Endothelial cell of umbilical vein (primary cell): ENCODE results near the gene SSTR5. TPM values are rescaled to one million over a fixed set of nuclear protein-coding genes. Genes with fewer than 3 reads are reported as not detected.

Experiments used
- BruUV-seq: library from RNA; stranded (reverse); fragments of 400-500 nt; replicated peaks from 2 replicates; lab custom pipeline; 2021; lab: Mats Ljungman, UMichigan
- CTCF ChIA-PET: fragments of 300-600, 350-600 bp; sonication (Branson Sonifier 250); formaldehyde crosslinking; loops from one replicate; lab custom pipeline; 2021; ENCODE audit warnings: antibody characterized with exemption, inconsistent platforms; lab: Charles Lee
- POLR2A ChIA-PET: fragments of 300-600, 350-600 bp; sonication (Branson Sonifier 250); formaldehyde crosslinking; loops from one replicate; lab custom pipeline; 2021; ENCODE audit warnings: antibody characterized with exemption, inconsistent platforms; lab: Charles Lee
- DNase-seq: peaks from one replicate; pipeline ENCODE4 v3.0.0-alpha.2; 2011; ENCODE audit warnings: low read depth, low spot score
- FAIRE-seq: peaks from 2 replicates; lab custom pipeline; 2011; peaks lifted over from hg19 to GRCh38; lab: Jason Lieb, UNC
- H2AFZ ChIP-seq: 2 replicates; pipeline ENCODE4 v1.6.0; 2012; ENCODE audit warnings: low read depth, low read length, control low read depth, inconsistent platforms
- H3K27ac ChIP-seq: 2 replicates; pipeline ENCODE4 v1.5.1; 2011; ENCODE audit warnings: low read depth, mild to moderate bottlenecking, control low read depth, low read length, moderate library complexity; ENCODE audit not compliant: insufficient read depth
- H3K27me3 ChIP-seq, 2 experiments: 2 replicates each; pipeline versions ENCODE4 v1.6.0 to v1.6.1; 2011; ENCODE audit warnings: low read length in 2 of 2, mixed read lengths in 1 of 2; ENCODE audit not compliant: control insufficient read depth in 2 of 2, insufficient read depth in 2 of 2
- H3K36me3 ChIP-seq, 2 experiments: 2 replicates in 1 of 2; 3 replicates in 1 of 2; pipeline ENCODE4 v1.5.1; 2011; ENCODE audit warnings: low read length in 2 of 2, mild to moderate bottlenecking in 1 of 2, moderate library complexity in 1 of 2; ENCODE audit not compliant: control insufficient read depth in 2 of 2, insufficient read depth in 2 of 2; ENCODE audit errors: extremely low read depth in 1 of 2
- H3K4me1 ChIP-seq: 3 replicates; pipeline ENCODE4 v1.5.1; 2011; ENCODE audit warnings: mild to moderate bottlenecking, low read length; ENCODE audit not compliant: control insufficient read depth, insufficient read depth; ENCODE audit errors: extremely low read depth
- H3K4me2 ChIP-seq: 2 replicates; pipeline ENCODE4 v1.6.1; 2011; ENCODE audit warnings: low read length, control low read depth, mixed read lengths; ENCODE audit not compliant: insufficient read depth
- H3K4me3 ChIP-seq, 3 experiments: fragments of 200-600 bp in 1 of 3; sonication (generic), shearing (Covaris generic) in 1 of 3; replicated peaks in 1 of 3; 2 replicates each; pipeline ENCODE4 v1.5.1; 2011 to 2016; ENCODE audit warnings: control low read depth in 3 of 3, low read length in 3 of 3, mild to moderate bottlenecking in 2 of 3, inconsistent platforms in 1 of 3, low read depth in 1 of 3, moderate library complexity in 1 of 3; ENCODE audit not compliant: insufficient read depth in 1 of 3
- H3K79me2 ChIP-seq: 2 replicates; pipeline ENCODE4 v1.6.0; 2012; ENCODE audit warnings: low read length, inconsistent platforms; ENCODE audit not compliant: control insufficient read depth, insufficient read depth
- H3K9ac ChIP-seq: replicated peaks from 2 replicates; pipeline ENCODE3; 2011; ENCODE audit warnings: low read length, control low read depth; ENCODE audit not compliant: insufficient read depth; ENCODE audit errors: extremely low read depth
- H3K9me1 ChIP-seq: replicated peaks from 3 replicates; pipeline ENCODE4 v1.6.0; 2011; ENCODE audit warnings: mild to moderate bottlenecking, low read length; ENCODE audit not compliant: control insufficient read depth, insufficient read depth; ENCODE audit errors: extremely low read depth
- H3K9me3 ChIP-seq: replicated peaks from 2 replicates; pipeline ENCODE4 v1.5.1; 2012; ENCODE audit warnings: low read length, inconsistent platforms; ENCODE audit not compliant: control insufficient read depth, insufficient read depth
- H4K20me1 ChIP-seq: replicated peaks from 2 replicates; pipeline ENCODE3; 2011; ENCODE audit warnings: mild to moderate bottlenecking, low read length; ENCODE audit not compliant: control insufficient read depth, insufficient read depth; ENCODE audit errors: extremely low read depth
- EZH2 ChIP-seq: IDR thresholded peaks from 2 replicates; pipeline ENCODE4 v1.6.1; 2012; ENCODE audit warnings: borderline replicate concordance, low read depth, mild to moderate bottlenecking, moderate library complexity, low read length, inconsistent platforms; ENCODE audit not compliant: severe bottlenecking
- FOS ChIP-seq: IDR thresholded peaks from 2 replicates; pipeline ENCODE4 v1.6.1; 2011; ENCODE audit warnings: mild to moderate bottlenecking, low read length, moderate library complexity, borderline replicate concordance; ENCODE audit not compliant: insufficient read depth
- GATA2 ChIP-seq: IDR thresholded peaks from 2 replicates; pipeline ENCODE4 v1.7.0; 2011; ENCODE audit warnings: low read depth, mild to moderate bottlenecking, moderate library complexity, mixed read lengths, low read length; ENCODE audit not compliant: insufficient read length, insufficient read depth
- JUN ChIP-seq: IDR thresholded peaks from 2 replicates; pipeline ENCODE4 v1.6.1; 2011; ENCODE audit warnings: borderline replicate concordance, low read depth; ENCODE audit not compliant: insufficient read length, insufficient read depth
- MYC ChIP-seq: IDR thresholded peaks from one replicate; pipeline ENCODE4 v1.6.1; 2011; ENCODE audit warnings: mild to moderate bottlenecking, low read depth, low read length
- POLR2A ChIP-seq: IDR thresholded peaks from 2 replicates; pipeline ENCODE4 v1.6.1; 2012; ENCODE audit warnings: low read depth, mild to moderate bottlenecking, control low read depth, low read length
- POLR2AphosphoS5 ChIP-seq: IDR thresholded peaks from 2 replicates; pipeline ENCODE4 v1.6.1; 2012; ENCODE audit warnings: low read depth, mild to moderate bottlenecking, control low read depth, low read length, moderate library complexity; ENCODE audit not compliant: insufficient read depth
- dilution Hi-C: fragments of 300-500 bp; cut with MboI; formaldehyde crosslinking; loops from one replicate; pipeline ENCODE4 v1.15.0; 2019; ENCODE audit warnings: low sequenced_read_pairs; ENCODE audit not compliant: extremely low pct_ligation_motif_present
- intact Hi-C: fragments of 100-400 bp; cut with micrococcal nuclease; formaldehyde crosslinking; loops from one replicate; pipeline ENCODE4 v1.10.0; 2022
- polyA plus RNA-seq, 4 experiments: library from polyadenylated mRNA; depleted of rRNA in 3 of 4; stranded (reverse) in 3 of 4; unstranded in 1 of 4; fragments of >200 nt; gene quantifications; 2 replicates each; pipeline versions ENCODE4 v1.2.1 to v1.2.3, GENCODE V29; 2011 to 2012; ENCODE audit warnings: missing spikeins in 1 of 4
- total RNA-seq: library from RNA; stranded (reverse); gene quantifications from 2 replicates; pipeline ENCODE4 v1.2.3, GENCODE V29; 2021
- TF ChIP-seq, protein P1 (sequence below), 2 donors: IDR thresholded peaks; 1 replicate in 1 of 2; 2 replicates in 1 of 2; pipeline ENCODE4 v1.5.1; 2011; ENCODE audit warnings: low read length in 2 of 2, mild to moderate bottlenecking in 2 of 2, moderate library complexity in 2 of 2, control low read depth in 1 of 2, inconsistent platforms in 1 of 2, low read depth in 1 of 2; ENCODE audit not compliant: insufficient read depth in 1 of 2; ENCODE audit errors: extremely low read depth in 1 of 2
- TF ChIP-seq, protein P2 (sequence below): IDR thresholded peaks from 2 replicates; pipeline ENCODE4 v1.6.1; 2011; ENCODE audit not compliant: insufficient read depth, insufficient read length

SSTR5 gene
- total and polyA plus RNA-seq, 2 donors (not counting 3 experiments of a cell fraction or from before 2014, with no cell fraction given) = 0.24 to 0.52 TPM

DNA sequence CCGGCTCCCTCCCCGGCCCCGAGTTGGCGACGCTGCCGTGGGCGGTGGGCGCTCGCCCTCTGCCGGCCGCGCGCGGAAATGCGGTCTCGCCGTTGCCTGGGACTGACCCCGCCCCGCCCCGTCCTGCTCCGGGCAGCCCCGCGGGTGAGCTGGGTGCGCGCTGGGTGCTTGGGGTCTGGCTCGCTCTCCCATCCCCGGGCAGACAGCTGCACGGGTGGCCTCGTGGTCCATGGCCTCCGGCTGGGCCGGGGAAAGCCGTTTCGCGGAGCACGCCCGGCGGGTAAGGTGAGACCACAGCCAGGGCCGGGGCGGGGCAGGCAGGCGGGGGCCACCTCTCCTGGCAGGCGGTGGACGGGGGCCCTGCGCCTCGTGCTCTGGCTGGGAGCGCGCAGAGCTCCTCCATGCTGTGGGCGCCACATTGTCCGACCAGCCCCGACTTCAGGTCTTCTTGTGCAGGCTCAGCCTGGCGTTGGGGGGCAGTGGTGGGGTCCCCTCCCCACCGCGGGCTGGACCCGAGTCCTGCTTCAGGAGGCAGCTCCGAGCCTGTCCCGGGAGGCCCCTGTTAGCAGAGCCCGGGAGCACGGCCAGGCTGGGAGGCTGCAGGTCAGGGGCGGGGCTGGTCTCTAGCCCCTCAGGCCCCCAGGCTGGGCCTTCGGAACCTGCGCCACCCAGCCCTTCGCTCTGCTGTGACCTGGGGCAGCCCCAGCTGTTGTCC is 30.5 kb downstream of the SSTR5 start:
- intact Hi-C loops = loop anchor here (1.0 to 2.0 kb wide), 2 partner anchors 46 to 290 kb away; no protein-coding TSS in a partner anchor
- H3K9ac ChIP-seq = no peak overlapping the region
- no peak overlapping the region for H3K27ac ChIP-seq
- no peaks in the 10 kb centered on the region for H3K9me1 ChIP-seq
- no peaks in the 10 kb centered on the region for H4K20me1 ChIP-seq
- H3K27me3 ChIP-seq = no peaks in the 10 kb centered on the region
- FAIRE-seq (no peak), DNase-seq (peak; percentile 19)
- ChIA-PET POLR2A (no interaction called here), CTCF (interaction anchor here (0.5 to 1.5 kb wide), 12 partner anchors 10 to 396 kb away, joined by 3 to 7 read pairs (median 4); no protein-coding TSS in a partner anchor)
- no peaks in the 10 kb centered on the region for H3K9me3 ChIP-seq
- no peaks in the 10 kb centered on the region for H3K79me2 ChIP-seq
- no peak overlapping the region for H2AFZ ChIP-seq
- TF ChIP-seq, protein P1, sequence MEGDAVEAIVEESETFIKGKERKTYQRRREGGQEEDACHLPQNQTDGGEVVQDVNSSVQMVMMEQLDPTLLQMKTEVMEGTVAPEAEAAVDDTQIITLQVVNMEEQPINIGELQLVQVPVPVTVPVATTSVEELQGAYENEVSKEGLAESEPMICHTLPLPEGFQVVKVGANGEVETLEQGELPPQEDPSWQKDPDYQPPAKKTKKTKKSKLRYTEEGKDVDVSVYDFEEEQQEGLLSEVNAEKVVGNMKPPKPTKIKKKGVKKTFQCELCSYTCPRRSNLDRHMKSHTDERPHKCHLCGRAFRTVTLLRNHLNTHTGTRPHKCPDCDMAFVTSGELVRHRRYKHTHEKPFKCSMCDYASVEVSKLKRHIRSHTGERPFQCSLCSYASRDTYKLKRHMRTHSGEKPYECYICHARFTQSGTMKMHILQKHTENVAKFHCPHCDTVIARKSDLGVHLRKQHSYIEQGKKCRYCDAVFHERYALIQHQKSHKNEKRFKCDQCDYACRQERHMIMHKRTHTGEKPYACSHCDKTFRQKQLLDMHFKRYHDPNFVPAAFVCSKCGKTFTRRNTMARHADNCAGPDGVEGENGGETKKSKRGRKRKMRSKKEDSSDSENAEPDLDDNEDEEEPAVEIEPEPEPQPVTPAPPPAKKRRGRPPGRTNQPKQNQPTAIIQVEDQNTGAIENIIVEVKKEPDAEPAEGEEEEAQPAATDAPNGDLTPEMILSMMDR (IDR thresholded peaks at IDR 0.05; ENCODE audit: extremely low read depth in 1 of 2, insufficient read depth in 1 of 2, low read depth in 1 of 2, low read length in 2 of 2) = peak; percentile 45 to 69
- no peak for TF ChIP-seq GATA2
- no peak overlapping the region for H3K4me2 ChIP-seq
- BruUV-seq = no TSS peak
- no peak overlapping the region for H3K4me3 ChIP-seq
- dilution Hi-C loops = no loop called here
- no peaks in the 10 kb centered on the region for H3K36me3 ChIP-seq
- H3K4me1 ChIP-seq = no peaks in the 10 kb centered on the region

DNA sequence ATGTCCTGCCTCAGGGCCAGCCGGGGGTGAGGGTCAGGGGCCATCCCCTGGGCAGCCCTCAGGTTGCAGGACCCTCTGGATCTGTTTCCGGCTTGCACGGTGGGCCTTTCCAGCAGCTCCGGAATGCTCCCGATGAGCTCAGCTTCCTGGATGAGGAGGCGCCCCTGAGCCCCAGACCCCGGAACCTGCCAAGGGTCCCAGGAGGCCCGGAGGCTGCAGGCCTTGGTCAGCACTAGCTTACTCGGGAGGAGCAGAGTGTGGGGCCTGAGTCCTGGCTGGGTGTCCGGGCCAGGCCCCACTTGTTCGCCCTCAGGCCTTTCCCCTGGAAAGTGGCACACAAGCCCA is 31.1 kb downstream of the SSTR5 start:
- no peak for DNase-seq
- dilution Hi-C loops = no loop called here
- no peak overlapping the region for H2AFZ ChIP-seq
- CTCF ChIA-PET = interaction anchor here (0.7 to 1.5 kb wide), 5 partner anchors 22 to 300 kb away, joined by 3 to 7 read pairs (median 4); no protein-coding TSS in a partner anchor
- H3K9me3 ChIP-seq = no peaks in the 10 kb centered on the region
- no peaks in the 10 kb centered on the region for H4K20me1 ChIP-seq
- H3K4me3 ChIP-seq = no peak overlapping the region
- no peaks in the 10 kb centered on the region for H3K36me3 ChIP-seq
- H3K9me1 ChIP-seq = no peaks in the 10 kb centered on the region
- H3K9ac ChIP-seq = no peak overlapping the region
- H3K27ac ChIP-seq = no peak overlapping the region
- intact Hi-C loops = loop anchor here (1.0 to 2.0 kb wide), 2 partner anchors 46 to 291 kb away; no protein-coding TSS in a partner anchor
- no TSS peak for BruUV-seq
- no peaks in the 10 kb centered on the region for H3K27me3 ChIP-seq
- POLR2A ChIA-PET = no interaction called here
- no peak for TF ChIP-seq FOS
- TF ChIP-seq, protein P1 (IDR thresholded peaks at IDR 0.05; ENCODE audit: extremely low read depth in 1 of 2, insufficient read depth in 1 of 2, low read depth in 1 of 2, low read length in 2 of 2) = no peak
- TF ChIP-seq POLR2A = no peak
- TF ChIP-seq POLR2AphosphoS5 = no peak
- no peak for TF ChIP-seq JUN
- no peak for TF ChIP-seq EZH2
- no peak for TF ChIP-seq MYC
- TF ChIP-seq, protein P2, sequence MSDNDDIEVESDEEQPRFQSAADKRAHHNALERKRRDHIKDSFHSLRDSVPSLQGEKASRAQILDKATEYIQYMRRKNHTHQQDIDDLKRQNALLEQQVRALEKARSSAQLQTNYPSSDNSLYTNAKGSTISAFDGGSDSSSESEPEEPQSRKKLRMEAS = no peak
- no peak for TF ChIP-seq GATA2
- no peaks in the 10 kb centered on the region for H3K79me2 ChIP-seq
- H3K4me2 ChIP-seq = no peak overlapping the region
- FAIRE-seq = no peak
- H3K4me1 ChIP-seq = no peaks in the 10 kb centered on the region
